ENCODE results near the gene BASP1. TPM values are rescaled to one million over a fixed set of nuclear protein-coding genes. Genes with fewer than 3 reads are reported as not detected.

BASP1 gene
- polyA plus RNA-seq, 1 of the 3 experiments (the other 2 are of a cell fraction) = 107 TPM

DNA sequence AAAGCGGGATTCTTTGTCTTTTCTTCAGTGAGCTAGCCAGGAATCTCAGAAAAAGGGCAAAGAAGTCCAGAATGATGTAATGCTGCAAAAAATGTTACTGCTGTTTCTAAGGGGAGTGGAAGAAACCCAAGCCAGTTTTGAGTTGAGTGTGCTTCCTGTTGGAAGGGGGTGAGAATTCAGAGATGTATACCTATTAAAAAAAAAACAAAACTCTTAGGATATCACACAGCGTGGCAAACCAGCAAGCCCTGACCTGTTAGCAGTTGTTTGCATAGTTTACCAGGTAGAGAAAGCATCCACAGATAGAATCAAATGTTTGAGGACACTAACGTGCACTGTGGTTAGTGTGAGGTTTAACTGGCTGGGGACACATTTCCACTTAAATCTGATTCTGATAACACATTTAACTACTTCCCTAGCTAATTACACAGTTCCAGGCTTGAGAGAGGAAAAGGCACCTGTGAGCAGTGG is 11.4 kb downstream of the BASP1 start:
- POLR2A ChIA-PET = no interaction called here
- no peaks in the 10 kb centered on the region; the same call in 1 of the 2 replicates for H4K20me1 ChIP-seq (ENCODE audit: insufficient read depth)

DNA sequence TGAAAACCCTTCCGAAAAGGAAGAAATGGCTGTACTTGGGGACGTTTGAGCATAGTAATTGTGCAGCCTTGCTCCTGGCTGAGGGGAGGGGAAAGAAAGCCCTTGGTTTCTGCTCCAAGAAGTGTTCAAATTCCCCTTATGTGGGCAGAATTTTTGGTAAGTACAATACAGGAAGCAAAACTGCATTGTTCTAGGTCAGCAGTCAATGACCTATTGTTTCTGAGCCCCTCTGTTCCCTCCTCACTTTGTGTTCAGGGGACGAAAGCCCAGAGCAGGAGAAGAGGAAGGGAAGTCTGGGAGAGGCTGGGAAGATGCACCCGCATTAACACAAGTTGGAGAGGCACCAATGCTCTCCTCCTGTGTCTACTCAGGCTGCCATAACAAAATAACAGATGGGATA is 11.9 kb downstream of the BASP1 start:
- H3K27ac ChIP-seq (ENCODE audit: low read depth in 2 of 2, low read length in 1 of 2) = peak overlapping the region in 1 of 2 experiments; percentile 56; a peak in 1 of 4 replicates
- H3K9ac ChIP-seq = no peak overlapping the region
- 87% methylated on average over 4 of the region's 4 CpGs for WGBS (ENCODE audit: low lambda C conversion rate)
- no peaks in the 10 kb centered on the region for H3K9me2 ChIP-seq
- no peak overlapping the region for H2AFZ ChIP-seq (ENCODE audit: low read depth)
- H3F3A ChIP-seq (replicated peaks; ENCODE audit: insufficient read depth) = peaks cover 9% of the 10 kb centered on the region
- peak overlapping the region; percentile 35 for H3K4me2 ChIP-seq
- H3K36me3 ChIP-seq (replicated peaks in 1 of 2; ENCODE audit: control insufficient read depth in 1 of 2, insufficient read depth in 2 of 2, low read length in 1 of 2) = peaks cover 0 to 26% of the 10 kb centered on the region in 2 experiments
- ChIA-PET POLR2A (no interaction called here), CTCF (interaction anchor here (1.7 kb wide), 1 partner anchor 13 kb away, joined by 5 read pairs; no protein-coding TSS in a partner anchor)
- no peak overlapping the region for H3K4me3 ChIP-seq (ENCODE audit: low read depth in 2 of 2, low read length in 1 of 2)
- H3K4me1 ChIP-seq (ENCODE audit: control insufficient read depth in 1 of 2, insufficient read depth in 2 of 2, low read depth in 1 of 2, low read length in 1 of 2) = peaks cover 0 to 27% of the 10 kb centered on the region in 2 experiments; a peak in 2 of 4 replicates
- DNase-seq = no peak
- no peaks in the 10 kb centered on the region; the same call in 1 of the 2 replicates for H4K20me1 ChIP-seq (ENCODE audit: insufficient read depth)
- TF ChIP-seq, protein P1, sequence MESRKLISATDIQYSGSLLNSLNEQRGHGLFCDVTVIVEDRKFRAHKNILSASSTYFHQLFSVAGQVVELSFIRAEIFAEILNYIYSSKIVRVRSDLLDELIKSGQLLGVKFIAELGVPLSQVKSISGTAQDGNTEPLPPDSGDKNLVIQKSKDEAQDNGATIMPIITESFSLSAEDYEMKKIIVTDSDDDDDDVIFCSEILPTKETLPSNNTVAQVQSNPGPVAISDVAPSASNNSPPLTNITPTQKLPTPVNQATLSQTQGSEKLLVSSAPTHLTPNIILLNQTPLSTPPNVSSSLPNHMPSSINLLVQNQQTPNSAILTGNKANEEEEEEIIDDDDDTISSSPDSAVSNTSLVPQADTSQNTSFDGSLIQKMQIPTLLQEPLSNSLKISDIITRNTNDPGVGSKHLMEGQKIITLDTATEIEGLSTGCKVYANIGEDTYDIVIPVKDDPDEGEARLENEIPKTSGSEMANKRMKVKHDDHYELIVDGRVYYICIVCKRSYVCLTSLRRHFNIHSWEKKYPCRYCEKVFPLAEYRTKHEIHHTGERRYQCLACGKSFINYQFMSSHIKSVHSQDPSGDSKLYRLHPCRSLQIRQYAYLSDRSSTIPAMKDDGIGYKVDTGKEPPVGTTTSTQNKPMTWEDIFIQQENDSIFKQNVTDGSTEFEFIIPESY (IDR thresholded peaks at IDR 0.05; ENCODE audit: borderline replicate concordance, low read depth) = no peak
- TF ChIP-seq FOXJ3 (CRISPR knock-in tag; IDR thresholded peaks at IDR 0.05) (no peak), POLR2AphosphoS5 (IDR thresholded peaks at IDR 0.05; ENCODE audit: low read depth, low read length) (no peak), MXI1 (IDR thresholded peaks at IDR 0.05; ENCODE audit: low read depth, low read length) (no peak), JUND (IDR thresholded peaks at IDR 0.05) (no peak)
- TF ChIP-seq, protein P2, sequence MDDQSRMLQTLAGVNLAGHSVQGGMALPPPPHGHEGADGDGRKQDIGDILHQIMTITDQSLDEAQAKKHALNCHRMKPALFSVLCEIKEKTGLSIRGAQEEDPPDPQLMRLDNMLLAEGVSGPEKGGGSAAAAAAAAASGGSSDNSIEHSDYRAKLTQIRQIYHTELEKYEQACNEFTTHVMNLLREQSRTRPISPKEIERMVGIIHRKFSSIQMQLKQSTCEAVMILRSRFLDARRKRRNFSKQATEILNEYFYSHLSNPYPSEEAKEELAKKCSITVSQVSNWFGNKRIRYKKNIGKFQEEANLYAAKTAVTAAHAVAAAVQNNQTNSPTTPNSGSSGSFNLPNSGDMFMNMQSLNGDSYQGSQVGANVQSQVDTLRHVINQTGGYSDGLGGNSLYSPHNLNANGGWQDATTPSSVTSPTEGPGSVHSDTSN (IDR thresholded peaks at IDR 0.05) = no peak
- peaks cover 98% of the 10 kb centered on the region for H3K79me2 ChIP-seq (ENCODE audit: insufficient read depth)
- no peaks in the 10 kb centered on the region for H3K9me3 ChIP-seq
- no peaks in the 10 kb centered on the region for H3K27me3 ChIP-seq (ENCODE audit: insufficient read depth)

More for the DNA sequence above, 11.4 kb downstream of the BASP1 start:
- no peak for DNase-seq
- TF ChIP-seq YY1 (IDR thresholded peaks at IDR 0.05; ENCODE audit: low read depth) = no peak
- TF ChIP-seq RCOR1 (IDR thresholded peaks at IDR 0.05; ENCODE audit: low read length) = no peak
- TF ChIP-seq, protein P3, sequence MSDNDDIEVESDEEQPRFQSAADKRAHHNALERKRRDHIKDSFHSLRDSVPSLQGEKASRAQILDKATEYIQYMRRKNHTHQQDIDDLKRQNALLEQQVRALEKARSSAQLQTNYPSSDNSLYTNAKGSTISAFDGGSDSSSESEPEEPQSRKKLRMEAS (IDR thresholded peaks at IDR 0.05; ENCODE audit: low read depth) = no peak
- TF ChIP-seq TCF12 (IDR thresholded peaks at IDR 0.05) = 0 out of 2 replicates have a peak, but pooled peaks have one; percentile 13
- 0 out of 2 replicates have a peak, but pooled peaks have one; percentile 13 for TF ChIP-seq NFIC (IDR thresholded peaks at IDR 0.05; ENCODE audit: borderline replicate concordance)
- TF ChIP-seq RFX5 (IDR thresholded peaks at IDR 0.05; ENCODE audit: low read length) = no peak
- TF ChIP-seq FOXM1 (IDR thresholded peaks at IDR 0.05; ENCODE audit: low read depth) = no peak
- no peaks in the 10 kb centered on the region for H3K9me3 ChIP-seq
- no peaks in the 10 kb centered on the region for H3K27me3 ChIP-seq (ENCODE audit: insufficient read depth)
- no peak overlapping the region; the same call in 1 of the 2 replicates for H2AFZ ChIP-seq (ENCODE audit: low read depth)
- peaks cover 7% of the 10 kb centered on the region for H3F3A ChIP-seq (replicated peaks; ENCODE audit: insufficient read depth)
- H3K4me3 ChIP-seq (ENCODE audit: low read depth in 2 of 2, low read length in 1 of 2) = no peak overlapping the region
- H3K4me1 ChIP-seq (ENCODE audit: control insufficient read depth in 1 of 2, insufficient read depth in 2 of 2, low read depth in 1 of 2, low read length in 1 of 2) = peaks cover 0 to 28% of the 10 kb centered on the region in 2 experiments; a peak in 2 of 4 replicates
- H3K9ac ChIP-seq = peak overlapping the region; percentile 8; the same call in 1 of the 2 replicates
- no peaks in the 10 kb centered on the region for H3K9me2 ChIP-seq
- peaks cover 98% of the 10 kb centered on the region for H3K79me2 ChIP-seq (ENCODE audit: insufficient read depth)
- CTCF ChIA-PET = interaction anchor here (1.7 kb wide), 1 partner anchor 13 kb away, joined by 5 read pairs; no protein-coding TSS in a partner anchor
- H3K36me3 ChIP-seq (replicated peaks in 1 of 2; ENCODE audit: control insufficient read depth in 1 of 2, insufficient read depth in 2 of 2, low read length in 1 of 2) = peaks cover 0 to 25% of the 10 kb centered on the region in 2 experiments
- peak overlapping the region in 1 of 2 experiments; percentile 56; a peak in 2 of 4 replicates for H3K27ac ChIP-seq (ENCODE audit: low read depth in 2 of 2, low read length in 1 of 2)
- 70% methylated on average over 3 of the region's 3 CpGs for WGBS (ENCODE audit: low lambda C conversion rate)
- H3K4me2 ChIP-seq = peak overlapping the region; percentile 35
